CD14-positive monocyte (primary cell): Measurements from ENCODE around the gene ZFHX2. TPM values are rescaled to one million over a fixed set of nuclear protein-coding genes. Genes with fewer than 3 reads are reported as not detected.

Source experiments
- DNase-seq, 3 donors: peaks; one replicate each; pipeline ENCODE4 v3.0.0-alpha.2; 2011 to 2022
- H2AFZ ChIP-seq: 2 replicates; pipeline ENCODE4 v1.6.0; 2012; ENCODE audit warnings: mild to moderate bottlenecking, low read depth, low read length, inconsistent platforms; ENCODE audit not compliant: insufficient read depth, poor library complexity, severe bottlenecking
- H3K27ac ChIP-seq, 2 donors: 1 replicate in 1 of 2; 2 replicates in 1 of 2; pipeline ENCODE4 v1.5.1; 2012 to 2013; ENCODE audit warnings: low read length in 2 of 2, control low read depth in 1 of 2, inconsistent platforms in 1 of 2, low read depth in 1 of 2, mild to moderate bottlenecking in 1 of 2
- H3K27me3 ChIP-seq, 2 donors: one replicate each; pipeline versions ENCODE4 v1.6.0 to v1.6.1; 2011 to 2013; ENCODE audit warnings: low read length in 2 of 2; ENCODE audit not compliant: control insufficient read depth in 2 of 2, insufficient read depth in 2 of 2
- H3K36me3 ChIP-seq, 2 donors: replicated peaks in 1 of 2; 1 replicate in 1 of 2; 2 replicates in 1 of 2; pipeline versions ENCODE4 v1.5.1 to v1.6.1; 2012 to 2013; ENCODE audit warnings: low read length in 2 of 2, control low read depth in 1 of 2, inconsistent platforms in 1 of 2, mild to moderate bottlenecking in 1 of 2; ENCODE audit not compliant: insufficient read depth in 2 of 2, control insufficient read depth in 1 of 2
- H3K4me1 ChIP-seq, 2 donors: 1 replicate in 1 of 2; 2 replicates in 1 of 2; pipeline versions ENCODE4 v1.5.1 to v1.6.1; 2012 to 2013; ENCODE audit warnings: low read length in 2 of 2, control low read depth in 1 of 2, inconsistent platforms in 1 of 2, mild to moderate bottlenecking in 1 of 2, moderate library complexity in 1 of 2; ENCODE audit not compliant: insufficient read depth in 2 of 2, control insufficient read depth in 1 of 2
- H3K4me2 ChIP-seq: replicated peaks from 2 replicates; pipeline ENCODE3; 2012; ENCODE audit warnings: low read length, moderate library complexity, mild to moderate bottlenecking; ENCODE audit not compliant: poor library complexity, severe bottlenecking; ENCODE audit errors: extremely low read depth
- H3K4me3 ChIP-seq, 3 experiments: fragments of 200-600 bp in 1 of 3; sonication (generic) in 1 of 3; replicated peaks in 1 of 3; 1 replicate in 2 of 3; 2 replicates in 1 of 3; pipeline ENCODE4 v1.5.1; 2011 to 2013; ENCODE audit warnings: low read length in 3 of 3, mild to moderate bottlenecking in 3 of 3, control low read depth in 2 of 3, low read depth in 2 of 3, inconsistent platforms in 1 of 3, moderate library complexity in 1 of 3
- H3K79me2 ChIP-seq: 2 replicates; pipeline ENCODE4 v1.6.0; 2012; ENCODE audit warnings: mild to moderate bottlenecking, control low read depth, inconsistent platforms, low read length, moderate library complexity; ENCODE audit not compliant: insufficient read depth
- H3K9ac ChIP-seq: 2 replicates; pipeline ENCODE4 v1.6.0; 2017; ENCODE audit warnings: low read length, mild to moderate bottlenecking; ENCODE audit not compliant: insufficient read depth, poor library complexity, severe bottlenecking
- H3K9me3 ChIP-seq, 2 donors: replicated peaks in 1 of 2; 1 replicate in 1 of 2; 2 replicates in 1 of 2; pipeline versions ENCODE4 v1.5.1 to v1.6.1; 2012 to 2013; ENCODE audit warnings: low read length in 2 of 2, control low read depth in 1 of 2; ENCODE audit not compliant: control insufficient read depth in 1 of 2, insufficient read depth in 1 of 2
- H4K20me1 ChIP-seq: 2 replicates; pipeline ENCODE4 v1.6.0; 2012; ENCODE audit warnings: mild to moderate bottlenecking, low read length, control low read depth, moderate library complexity; ENCODE audit not compliant: insufficient read depth
- H3K27ac Mint-ChIP-seq, 7 donors: one replicate each; pipeline ENCODE4 v1.8.0; 2020; ENCODE audit warnings: mild to moderate bottlenecking in 7 of 7, mixed read lengths in 7 of 7, moderate library complexity in 6 of 7, inconsistent platforms in 2 of 7
- H3K27me3 Mint-ChIP-seq, 3 donors: one replicate each; pipeline ENCODE4 v1.8.0; 2021 to 2022; ENCODE audit warnings: low read depth in 3 of 3, mild to moderate bottlenecking in 3 of 3, mixed read lengths in 3 of 3, moderate library complexity in 3 of 3, inconsistent platforms in 1 of 3
- H3K36me3 Mint-ChIP-seq, 2 donors: one replicate each; pipeline ENCODE4 v1.8.0; 2020; ENCODE audit warnings: mixed read lengths in 2 of 2, inconsistent platforms in 1 of 2, mild to moderate bottlenecking in 1 of 2
- H3K4me1 Mint-ChIP-seq: one replicate; pipeline ENCODE4 v1.8.0; 2020; ENCODE audit warnings: mild to moderate bottlenecking, mixed read lengths
- H3K4me3 Mint-ChIP-seq, 2 donors: one replicate each; pipeline ENCODE4 v1.8.0; 2020; ENCODE audit warnings: mild to moderate bottlenecking in 2 of 2, mixed read lengths in 2 of 2, moderate library complexity in 1 of 2
- H3K9me3 Mint-ChIP-seq, 7 donors: one replicate each; pipeline ENCODE4 v1.8.0; 2020 to 2022; ENCODE audit warnings: mixed read lengths in 7 of 7, mild to moderate bottlenecking in 6 of 7, moderate library complexity in 6 of 7, inconsistent platforms in 2 of 7
- WGBS: methylation state at CpG from one replicate; pipeline ENCODE4 v1.1.5; 2013; ENCODE audit warnings: missing lambda C conversion rate; ENCODE audit not compliant: insufficient coverage; 5-methylcytosine and 5-hydroxymethylcytosine counted together
- intact Hi-C, 2 donors: fragments of 100-400 bp; cut with micrococcal nuclease; formaldehyde crosslinking; loops; one replicate each; pipeline versions ENCODE4 v1.15.0 to v1.15.1; 2023
- polyA plus RNA-seq, 3 donors: library from polyadenylated mRNA; depleted of rRNA in 1 of 3; unstranded in 2 of 3; stranded (reverse) in 1 of 3; fragments of 300-500 nt in 2 of 3; fragments of >200 nt in 1 of 3; fragmentation: Illumina TruSeq in 2 of 3; gene quantifications; 1 replicate in 2 of 3; 2 replicates in 1 of 3; pipeline ENCODE4 v1.2.3, GENCODE V29; 2012 to 2021
- TF ChIP-seq, protein P1 (sequence below): fragments of 200-600 bp; IDR thresholded peaks from one replicate; pipeline ENCODE4 v1.8.0; 2022; ENCODE audit warnings: antibody characterized with exemption, mild to moderate bottlenecking

ZFHX2 gene
- polyA plus RNA-seq, 3 donors, result 0.01 to 0.07 TPM; not detected in 1

DNA sequence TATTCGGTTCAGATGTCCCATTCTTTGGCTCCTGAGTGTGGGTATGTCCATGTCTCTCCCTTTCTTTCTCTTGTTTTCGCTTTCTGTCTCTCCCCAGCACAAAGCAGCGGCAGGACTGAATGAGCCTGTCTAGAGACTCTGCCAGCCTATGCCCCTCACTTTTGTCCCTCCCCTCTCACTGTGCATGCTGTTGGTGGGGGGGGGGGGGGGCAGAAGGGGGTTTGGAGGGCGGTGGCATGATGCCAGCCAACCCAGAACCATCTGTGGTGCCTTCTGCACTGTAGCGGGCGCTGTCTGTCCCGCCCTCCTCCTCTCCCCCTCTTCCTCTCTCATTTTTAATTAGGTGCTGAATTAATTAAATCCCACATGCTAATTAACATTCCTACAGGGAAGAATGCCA is 64.3 kb downstream of the ZFHX2 start:
- TF ChIP-seq, protein P1, sequence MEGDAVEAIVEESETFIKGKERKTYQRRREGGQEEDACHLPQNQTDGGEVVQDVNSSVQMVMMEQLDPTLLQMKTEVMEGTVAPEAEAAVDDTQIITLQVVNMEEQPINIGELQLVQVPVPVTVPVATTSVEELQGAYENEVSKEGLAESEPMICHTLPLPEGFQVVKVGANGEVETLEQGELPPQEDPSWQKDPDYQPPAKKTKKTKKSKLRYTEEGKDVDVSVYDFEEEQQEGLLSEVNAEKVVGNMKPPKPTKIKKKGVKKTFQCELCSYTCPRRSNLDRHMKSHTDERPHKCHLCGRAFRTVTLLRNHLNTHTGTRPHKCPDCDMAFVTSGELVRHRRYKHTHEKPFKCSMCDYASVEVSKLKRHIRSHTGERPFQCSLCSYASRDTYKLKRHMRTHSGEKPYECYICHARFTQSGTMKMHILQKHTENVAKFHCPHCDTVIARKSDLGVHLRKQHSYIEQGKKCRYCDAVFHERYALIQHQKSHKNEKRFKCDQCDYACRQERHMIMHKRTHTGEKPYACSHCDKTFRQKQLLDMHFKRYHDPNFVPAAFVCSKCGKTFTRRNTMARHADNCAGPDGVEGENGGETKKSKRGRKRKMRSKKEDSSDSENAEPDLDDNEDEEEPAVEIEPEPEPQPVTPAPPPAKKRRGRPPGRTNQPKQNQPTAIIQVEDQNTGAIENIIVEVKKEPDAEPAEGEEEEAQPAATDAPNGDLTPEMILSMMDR, result no peak
- H3K9ac ChIP-seq, result no peak overlapping the region
- no peaks in the 10 kb centered on the region for H3K9me3 ChIP-seq
- H3K36me3 ChIP-seq, result peaks cover 2 to 36% of the 10 kb centered on the region in 2 donors
- Mint-ChIP-seq H3K27ac (no peak overlapping the region), H3K4me1 (no peaks in the 10 kb centered on the region), H3K4me3 (no peak overlapping the region), H3K27me3 (peaks cover 0 to 2% (median 0%) of the 10 kb centered on the region in 3 donors), H3K9me3 (no peaks in the 10 kb centered on the region), H3K36me3 (peaks cover 20 to 23% of the 10 kb centered on the region in 2 donors)
- no peak overlapping the region for H3K4me2 ChIP-seq
- no peak overlapping the region for H2AFZ ChIP-seq
- WGBS, result no CpG with 5 or more reads among the region's 7 CpGs
- no peaks in the 10 kb centered on the region for H4K20me1 ChIP-seq
- intact Hi-C loops, result no loop called here
- no peak for DNase-seq
- H3K27ac ChIP-seq, result no peak overlapping the region
- no peaks in the 10 kb centered on the region for H3K79me2 ChIP-seq
- no peaks in the 10 kb centered on the region for H3K27me3 ChIP-seq
- no peak overlapping the region for H3K4me3 ChIP-seq
- H3K4me1 ChIP-seq, result no peaks in the 10 kb centered on the region

GRCh38 chr14:23486036-23486435 is 65.5 kb downstream of the ZFHX2 start:
- Histone ChIP-seq H3K27me3 (no peaks in the 10 kb centered on the region), H4K20me1 (no peaks in the 10 kb centered on the region), H3K4me2 (no peak overlapping the region), H3K4me1 (no peaks in the 10 kb centered on the region), H3K4me3 (no peak overlapping the region), H3K9ac (no peak overlapping the region), H3K27ac (no peak overlapping the region), H2AFZ (no peak overlapping the region), H3K79me2 (no peaks in the 10 kb centered on the region), H3K9me3 (no peaks in the 10 kb centered on the region), H3K36me3 (peaks cover 2 to 48% of the 10 kb centered on the region in 2 donors)
- Mint-ChIP-seq H3K36me3 (peaks cover 23 to 26% of the 10 kb centered on the region in 2 donors), H3K9me3 (no peaks in the 10 kb centered on the region), H3K27ac (peak overlapping the region in 1 of 7 donors; percentile 31), H3K27me3 (peaks cover 0 to 2% (median 0%) of the 10 kb centered on the region in 3 donors), H3K4me1 (no peaks in the 10 kb centered on the region), H3K4me3 (no peak overlapping the region)
- TF ChIP-seq, protein P1, result no peak
- 0% methylated on average over 2 of the region's 2 CpGs for whole genome bisulfite sequencing
- intact Hi-C loops, result no loop called here
- DNase-seq, result no peak
